ENCODE measurements around the gene ATP6V1C2. TPM values are rescaled to one million over a fixed set of nuclear protein-coding genes. Genes with fewer than 3 reads are reported as not detected.

The ATP6V1C2 gene
- total and polyA plus RNA-seq, 2 experiments from 2014 or later, result 0.57 to 2.0 TPM

DNA sequence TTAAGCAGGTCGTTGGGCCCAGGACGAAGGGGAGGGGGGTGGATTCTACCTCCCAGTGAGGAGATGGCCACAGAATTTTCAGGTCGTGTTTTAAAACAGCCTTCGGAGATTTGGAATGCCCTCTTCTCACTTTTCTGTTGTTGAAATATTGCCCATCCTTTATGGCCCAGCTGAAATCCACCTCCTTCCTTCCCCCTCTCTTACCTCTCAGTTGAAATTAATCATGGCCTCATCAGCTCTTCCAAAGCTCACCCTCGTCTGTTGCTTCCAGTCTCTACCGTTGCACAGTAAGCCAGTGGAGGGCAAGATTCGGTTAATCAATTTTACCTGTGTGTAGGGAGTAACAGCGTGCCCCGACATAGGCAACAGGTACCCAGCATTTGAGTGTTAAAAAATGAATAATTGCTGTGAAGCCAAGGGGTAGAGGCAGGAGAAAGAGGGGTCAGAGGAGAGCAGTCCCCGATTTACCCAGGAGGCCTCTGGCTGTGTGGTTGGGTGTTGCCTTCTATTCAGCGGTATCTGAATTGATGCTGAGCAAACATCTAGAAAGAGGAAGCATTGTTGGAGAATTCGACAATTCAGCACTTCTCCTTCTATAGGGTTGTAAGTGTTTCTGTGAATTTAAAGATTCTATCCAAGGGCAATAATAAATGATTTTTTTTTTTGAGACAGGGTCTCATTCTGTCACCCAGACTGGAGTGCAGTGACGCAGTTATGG lies 99.7 kb downstream of the ATP6V1C2 start:
- Histone ChIP-seq H2AFZ (no peak overlapping the region), H3K4me2 (no peak overlapping the region), H3K4me1 (ENCODE audit: insufficient read depth) (no peaks in the 10 kb centered on the region), H3K27ac (no peak overlapping the region), H4K20me1 (ENCODE audit: insufficient read depth, poor library complexity, severe bottlenecking) (no peaks in the 10 kb centered on the region), H3K27me3 (no peaks in the 10 kb centered on the region), H3K36me3 (replicated peaks; ENCODE audit: insufficient read depth, low read depth) (no peaks in the 10 kb centered on the region), H3K9me3 (ENCODE audit: low read depth) (no peaks in the 10 kb centered on the region), H3K4me3 (no peak overlapping the region), H3K79me2 (no peaks in the 10 kb centered on the region), H3K9me2 (replicated peaks; ENCODE audit: insufficient read depth) (no peaks in the 10 kb centered on the region)
- DNase-seq (ENCODE audit: low spot score), result no peak
- WGBS (ENCODE audit: low lambda C conversion rate, missing lambda C conversion rate), result 88% methylated on average over 13 of the region's 13 CpGs
- TF ChIP-seq EZH2phosphoT487 (IDR thresholded peaks at IDR 0.05; ENCODE audit: low read depth, severe bottlenecking, unreplicated experiment) (no peak), EZH2 (IDR thresholded peaks at IDR 0.05; ENCODE audit: borderline replicate concordance) (no peak)
- TF ChIP-seq, protein P1, sequence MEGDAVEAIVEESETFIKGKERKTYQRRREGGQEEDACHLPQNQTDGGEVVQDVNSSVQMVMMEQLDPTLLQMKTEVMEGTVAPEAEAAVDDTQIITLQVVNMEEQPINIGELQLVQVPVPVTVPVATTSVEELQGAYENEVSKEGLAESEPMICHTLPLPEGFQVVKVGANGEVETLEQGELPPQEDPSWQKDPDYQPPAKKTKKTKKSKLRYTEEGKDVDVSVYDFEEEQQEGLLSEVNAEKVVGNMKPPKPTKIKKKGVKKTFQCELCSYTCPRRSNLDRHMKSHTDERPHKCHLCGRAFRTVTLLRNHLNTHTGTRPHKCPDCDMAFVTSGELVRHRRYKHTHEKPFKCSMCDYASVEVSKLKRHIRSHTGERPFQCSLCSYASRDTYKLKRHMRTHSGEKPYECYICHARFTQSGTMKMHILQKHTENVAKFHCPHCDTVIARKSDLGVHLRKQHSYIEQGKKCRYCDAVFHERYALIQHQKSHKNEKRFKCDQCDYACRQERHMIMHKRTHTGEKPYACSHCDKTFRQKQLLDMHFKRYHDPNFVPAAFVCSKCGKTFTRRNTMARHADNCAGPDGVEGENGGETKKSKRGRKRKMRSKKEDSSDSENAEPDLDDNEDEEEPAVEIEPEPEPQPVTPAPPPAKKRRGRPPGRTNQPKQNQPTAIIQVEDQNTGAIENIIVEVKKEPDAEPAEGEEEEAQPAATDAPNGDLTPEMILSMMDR (IDR thresholded peaks at IDR 0.05; ENCODE audit: poor library complexity), result no peak

GRCh38 chr2:10824191-10824590 lies 102.8 kb downstream of the ATP6V1C2 start:
- H3K4me2 ChIP-seq, result no peak overlapping the region
- H3K9me2 ChIP-seq (replicated peaks; ENCODE audit: insufficient read depth), result no peaks in the 10 kb centered on the region
- H3K9me3 ChIP-seq (ENCODE audit: low read depth), result no peaks in the 10 kb centered on the region
- H3K79me2 ChIP-seq, result no peaks in the 10 kb centered on the region
- no peak overlapping the region for H3K27ac ChIP-seq
- no peak overlapping the region for H2AFZ ChIP-seq
- H3K4me3 ChIP-seq, result no peak overlapping the region
- H3K27me3 ChIP-seq, result peaks cover 10% of the 10 kb centered on the region
- no peak for DNase-seq (ENCODE audit: low spot score)
- no peaks in the 10 kb centered on the region for H4K20me1 ChIP-seq (ENCODE audit: insufficient read depth, poor library complexity, severe bottlenecking)
- 90% methylated on average over 4 of the region's 4 CpGs for WGBS (ENCODE audit: low lambda C conversion rate, missing lambda C conversion rate)
- H3K36me3 ChIP-seq (replicated peaks; ENCODE audit: insufficient read depth, low read depth), result no peaks in the 10 kb centered on the region
- TF ChIP-seq, protein P1 (IDR thresholded peaks at IDR 0.05; ENCODE audit: poor library complexity), result no peak
- TF ChIP-seq EZH2phosphoT487 (IDR thresholded peaks at IDR 0.05; ENCODE audit: low read depth, severe bottlenecking, unreplicated experiment) (no peak), EZH2 (IDR thresholded peaks at IDR 0.05; ENCODE audit: borderline replicate concordance) (no peak)
- H3K4me1 ChIP-seq (ENCODE audit: insufficient read depth), result no peaks in the 10 kb centered on the region

GRCh38 chr2:10826026-10826425 lies 104.6 kb downstream of the ATP6V1C2 start:
- H3K36me3 ChIP-seq (replicated peaks; ENCODE audit: insufficient read depth, low read depth), result no peaks in the 10 kb centered on the region
- no peak overlapping the region for H3K4me2 ChIP-seq
- H3K9me2 ChIP-seq (replicated peaks; ENCODE audit: insufficient read depth), result no peaks in the 10 kb centered on the region
- no peaks in the 10 kb centered on the region for H4K20me1 ChIP-seq (ENCODE audit: insufficient read depth, poor library complexity, severe bottlenecking)
- DNase-seq (ENCODE audit: low spot score), result no peak
- no peak overlapping the region for H3K27ac ChIP-seq
- TF ChIP-seq EZH2 (IDR thresholded peaks at IDR 0.05; ENCODE audit: borderline replicate concordance) (no peak), EZH2phosphoT487 (IDR thresholded peaks at IDR 0.05; ENCODE audit: low read depth, severe bottlenecking, unreplicated experiment) (no peak)
- TF ChIP-seq, protein P1 (IDR thresholded peaks at IDR 0.05; ENCODE audit: poor library complexity), result no peak
- H3K27me3 ChIP-seq, result peaks cover 18% of the 10 kb centered on the region
- 97% methylated on average over 8 of the region's 8 CpGs for WGBS (ENCODE audit: low lambda C conversion rate, missing lambda C conversion rate)
- no peak overlapping the region for H3K4me3 ChIP-seq
- no peak overlapping the region for H2AFZ ChIP-seq
- no peaks in the 10 kb centered on the region for H3K4me1 ChIP-seq (ENCODE audit: insufficient read depth)
- H3K79me2 ChIP-seq, result no peaks in the 10 kb centered on the region
- no peaks in the 10 kb centered on the region for H3K9me3 ChIP-seq (ENCODE audit: low read depth)

Data from hepatocyte (in vitro differentiated cells).